T47D (cell line): ENCODE results near the gene CYB561.

ENCODE experiments used
- DNase-seq, 2 experiments: peaks; one replicate each; pipeline versions ENCODE4 v3.0.0 to v3.0.0-alpha.2; 2011 to 2012; ENCODE audit warnings: low read depth in 1 of 2, low spot score in 1 of 2
- JUND ChIP-seq: IDR thresholded peaks from 2 replicates; pipeline ENCODE4 v1.6.1; 2012; ENCODE audit warnings: low read depth
- in situ Hi-C: cut with HindIII; loops from 2 replicates; pipeline ENCODE4 v1.10.0; 2016; ENCODE audit warnings: low sequenced_read_pairs, low pct_unique_long_range_greater_than_20kb

The CYB561 gene

GRCh38 chr17:63431939-63432804 lies 13.9 kb downstream of the CYB561 start:
- DNase-seq = peak in 1 of 2 experiments; percentile 43
- TF ChIP-seq JUND = no peak
- in situ Hi-C loops = no loop called here

DNA sequence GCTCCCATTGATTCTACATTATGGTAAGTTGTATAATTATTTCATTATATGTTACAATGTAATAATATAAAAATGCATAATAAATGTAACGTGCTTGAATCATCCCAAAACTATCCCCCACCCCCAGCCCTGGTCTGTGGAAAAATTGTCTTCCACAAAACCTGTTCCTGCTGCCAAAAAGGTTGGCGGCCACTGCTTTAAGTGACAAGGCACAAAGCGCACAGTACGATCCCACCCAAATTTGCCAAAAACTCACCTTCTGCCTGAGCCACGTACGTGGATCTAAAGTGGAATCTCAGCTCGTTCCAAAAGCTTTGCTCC lies 14.5 kb downstream of the CYB561 start:
- in situ Hi-C loops = no loop called here
- DNase-seq = no peak
- TF ChIP-seq JUND = no peak

GRCh38 chr17:63430223-63430622 lies 15.9 kb downstream of the CYB561 start:
- in situ Hi-C loops = no loop called here
- TF ChIP-seq JUND = no peak
- DNase-seq = no peak

DNA sequence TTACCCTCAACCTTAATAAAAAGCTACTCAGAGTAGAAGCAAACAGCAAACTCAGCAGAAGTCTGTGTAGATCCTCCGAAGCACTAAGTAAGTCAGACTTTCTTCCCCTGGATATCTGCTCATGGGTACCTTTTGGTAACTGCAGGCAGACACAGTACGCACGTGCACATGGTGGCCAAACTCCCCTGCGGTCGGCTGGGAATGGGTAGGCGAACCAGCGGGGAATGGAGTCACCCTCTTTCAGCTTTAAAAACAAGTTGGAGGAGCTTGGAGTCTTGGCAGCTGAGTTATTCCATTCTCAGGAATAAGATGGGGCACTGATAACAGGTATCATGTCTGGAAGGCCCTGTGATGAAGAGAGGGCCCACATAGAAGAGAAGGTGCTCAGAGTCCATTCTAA lies 16.3 kb downstream of the CYB561 start:
- in situ Hi-C loops = no loop called here
- no peak for DNase-seq
- no peak for TF ChIP-seq JUND

GRCh38 chr17:63426917-63427308 lies 19.2 kb downstream of the CYB561 start:
- no peak for DNase-seq
- no peak for TF ChIP-seq JUND
- in situ Hi-C loops = no loop called here

DNA sequence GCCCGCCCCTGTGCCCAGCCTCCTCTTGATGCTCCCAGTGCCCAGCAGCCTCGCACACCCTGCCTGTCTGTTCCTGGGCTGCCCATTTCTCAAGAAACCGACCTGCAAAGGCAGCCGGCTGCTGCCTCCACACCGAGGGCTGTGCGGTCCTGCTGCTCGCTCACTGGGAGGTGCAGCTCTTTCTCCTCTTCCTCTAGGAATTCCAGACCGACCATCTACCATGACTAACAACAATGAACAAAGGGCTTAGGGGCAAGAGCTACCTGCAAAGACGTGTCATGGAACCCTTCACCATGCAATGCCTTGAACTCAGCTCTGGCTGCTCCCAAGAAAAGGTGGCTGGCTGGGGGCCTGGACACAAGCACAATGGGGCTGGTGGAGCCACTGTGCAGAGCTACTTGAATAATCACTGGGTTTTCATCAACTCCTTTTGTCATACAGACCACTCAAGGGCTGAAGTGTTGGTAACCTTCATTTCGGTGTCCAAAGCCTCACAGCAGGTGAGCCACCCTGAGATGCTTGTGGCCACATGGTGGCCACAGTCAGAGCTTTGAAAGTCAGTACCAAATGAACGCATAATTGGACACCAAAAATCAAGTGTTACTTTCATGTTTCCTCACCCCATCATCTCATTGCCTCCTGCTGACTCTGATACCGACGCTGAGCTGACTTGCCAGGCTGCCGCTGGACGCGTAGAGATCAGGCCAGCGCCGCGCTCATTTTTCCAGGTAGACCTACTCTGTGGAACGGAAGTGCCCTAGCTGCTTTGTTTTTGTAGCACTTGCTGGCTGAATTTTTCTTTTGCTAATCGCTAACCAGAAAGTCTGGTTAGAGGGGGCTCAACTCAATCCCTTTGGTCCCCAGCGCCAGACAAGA lies 19.8 kb downstream of the CYB561 start:
- in situ Hi-C loops = no loop called here
- peak in 1 of 2 experiments; percentile 42 for DNase-seq
- TF ChIP-seq JUND = no peak

- in situ Hi-C loops = no loop called here
Observed at GRCh38 chr17:63425483-63425882, 20.6 kb downstream of the CYB561 start.

GRCh38 chr17:63423963-63424362 lies 22.1 kb downstream of the CYB561 start:
- in situ Hi-C loops = no loop called here
- TF ChIP-seq JUND = no peak
- DNase-seq = no peak

More at GRCh38 chr17:63425483-63425882, 20.6 kb downstream of the CYB561 start:
- DNase-seq = peak; percentile 73 to 87
- no peak for TF ChIP-seq JUND

DNA sequence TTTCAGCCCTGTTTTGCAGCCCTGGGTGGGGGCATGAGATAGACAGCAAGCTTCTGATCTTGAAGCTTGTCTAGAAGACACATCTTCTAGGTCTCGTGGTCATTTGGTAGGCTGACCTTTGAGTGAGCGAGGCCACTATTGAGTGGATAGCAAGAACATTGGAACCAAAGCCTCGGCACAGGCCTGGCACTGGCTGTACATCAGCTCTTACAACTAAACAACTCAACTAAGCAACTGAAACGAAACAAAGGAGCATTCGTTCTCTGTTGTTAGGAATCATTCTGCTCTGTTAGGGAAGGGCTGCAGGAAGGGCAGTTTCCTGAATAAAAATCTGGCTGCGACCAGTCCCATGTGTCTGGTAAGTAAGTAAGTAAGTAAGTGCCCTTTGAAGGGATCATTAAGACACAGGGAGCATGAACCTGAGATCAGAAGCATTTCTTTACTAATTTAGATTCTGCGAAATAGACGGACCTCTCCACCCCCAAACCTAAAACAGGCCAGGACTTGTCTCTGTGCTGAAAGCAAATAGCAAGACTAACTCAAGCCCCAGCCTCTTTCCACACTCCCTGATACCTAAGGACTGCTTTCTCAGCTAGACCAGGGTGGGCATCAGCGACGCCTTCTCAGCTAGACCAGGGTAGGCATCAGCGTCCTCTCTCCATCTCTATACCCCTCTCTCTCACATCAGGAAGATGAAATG lies 22.7 kb downstream of the CYB561 start:
- TF ChIP-seq JUND = no peak
- no peak for DNase-seq
- in situ Hi-C loops = no loop called here

DNA sequence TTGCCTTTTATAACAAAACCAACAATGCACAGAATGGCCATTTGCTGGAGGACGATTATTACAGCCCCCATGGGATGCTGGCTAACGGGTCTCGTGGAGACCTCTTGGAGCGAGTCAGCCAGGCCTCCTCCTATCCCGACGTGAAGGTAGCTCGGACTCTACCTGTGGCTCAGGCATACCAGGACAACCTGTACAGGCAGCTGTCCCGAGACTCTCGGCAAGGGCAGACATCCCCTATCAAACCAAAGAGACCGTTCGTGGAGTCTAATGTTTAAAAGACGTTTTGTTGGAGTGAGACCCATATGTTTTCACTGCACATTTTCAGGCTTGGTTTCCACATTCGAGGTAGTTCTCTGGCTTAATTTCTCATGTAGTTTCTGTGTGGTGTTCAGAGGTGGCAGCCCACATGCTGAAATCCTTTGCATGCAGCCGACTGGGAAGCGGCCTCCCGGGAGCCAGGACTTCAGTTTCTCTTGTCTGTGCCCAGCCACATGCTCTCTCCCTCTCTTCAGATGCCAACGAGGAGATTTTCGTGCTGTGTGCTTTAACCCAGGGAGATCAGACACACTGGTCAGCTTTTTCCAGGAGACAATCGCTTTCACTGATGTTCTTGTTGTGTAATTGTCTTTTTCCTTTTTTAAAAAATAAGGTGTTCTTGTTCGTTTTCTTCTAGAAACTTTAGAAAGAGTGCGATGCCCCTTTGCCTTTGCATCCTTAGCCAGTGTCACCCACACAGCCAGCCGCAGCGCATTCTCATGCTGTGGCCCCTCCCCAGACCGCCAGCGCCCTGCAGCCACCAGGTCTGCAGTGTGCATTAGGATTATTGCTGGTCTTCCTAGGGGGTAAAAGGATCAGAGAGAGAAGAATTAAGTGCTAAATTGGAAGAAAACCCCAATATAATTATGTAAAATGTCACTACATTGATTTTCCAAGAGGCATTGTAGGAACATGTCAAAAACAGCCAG lies 24.1 kb downstream of the CYB561 start:
- no peak for DNase-seq
- no peak for TF ChIP-seq JUND
- in situ Hi-C loops = no loop called here

DNA sequence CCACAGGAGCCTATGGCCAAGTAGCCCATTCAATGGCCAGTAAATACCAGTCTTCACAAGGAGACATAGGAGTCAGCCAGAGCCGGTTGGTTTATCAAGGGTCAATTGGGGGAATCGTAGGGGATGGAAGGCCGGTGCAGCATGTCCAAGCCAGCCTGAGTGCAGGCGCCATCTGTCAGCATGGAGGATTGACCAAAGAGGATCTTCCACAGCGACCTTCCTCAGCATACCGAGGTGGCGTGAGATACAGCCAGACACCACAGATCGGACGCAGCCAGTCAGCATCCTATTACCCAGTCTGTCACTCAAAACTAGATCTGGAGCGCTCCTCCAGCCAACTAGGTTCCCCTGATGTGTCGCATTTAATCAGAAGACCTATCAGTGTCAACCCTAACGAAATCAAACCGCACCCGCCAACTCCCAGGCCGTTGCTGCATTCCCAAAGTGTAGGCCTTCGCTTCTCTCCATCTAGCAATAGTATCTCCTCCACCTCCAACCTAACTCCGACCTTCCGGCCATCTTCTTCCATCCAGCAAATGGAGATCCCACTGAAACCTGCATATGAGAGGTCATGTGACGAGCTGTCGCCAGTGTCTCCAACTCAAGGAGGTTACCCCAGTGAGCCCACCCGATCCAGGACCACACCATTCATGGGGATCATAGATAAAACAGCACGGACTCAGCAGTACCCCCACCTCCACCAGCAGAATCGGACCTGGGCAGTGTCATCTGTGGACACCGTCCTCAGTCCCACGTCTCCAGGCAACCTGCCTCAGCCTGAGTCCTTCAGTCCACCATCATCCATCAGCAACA lies 25.0 kb downstream of the CYB561 start:
- in situ Hi-C loops = no loop called here
- no peak for TF ChIP-seq JUND
- no peak for DNase-seq
